CD4-positive, alpha-beta T cell treated with Interleukin-4 for 1 hour (primary cell): ENCODE measurements around the gene APCS.

ENCODE experiments used
- DNase-seq, 2 donors: peaks; one replicate each; pipeline ENCODE4 v3.0.0-alpha.2; 2020 to 2022

The APCS gene, protein sequence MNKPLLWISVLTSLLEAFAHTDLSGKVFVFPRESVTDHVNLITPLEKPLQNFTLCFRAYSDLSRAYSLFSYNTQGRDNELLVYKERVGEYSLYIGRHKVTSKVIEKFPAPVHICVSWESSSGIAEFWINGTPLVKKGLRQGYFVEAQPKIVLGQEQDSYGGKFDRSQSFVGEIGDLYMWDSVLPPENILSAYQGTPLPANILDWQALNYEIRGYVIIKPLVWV

DNA sequence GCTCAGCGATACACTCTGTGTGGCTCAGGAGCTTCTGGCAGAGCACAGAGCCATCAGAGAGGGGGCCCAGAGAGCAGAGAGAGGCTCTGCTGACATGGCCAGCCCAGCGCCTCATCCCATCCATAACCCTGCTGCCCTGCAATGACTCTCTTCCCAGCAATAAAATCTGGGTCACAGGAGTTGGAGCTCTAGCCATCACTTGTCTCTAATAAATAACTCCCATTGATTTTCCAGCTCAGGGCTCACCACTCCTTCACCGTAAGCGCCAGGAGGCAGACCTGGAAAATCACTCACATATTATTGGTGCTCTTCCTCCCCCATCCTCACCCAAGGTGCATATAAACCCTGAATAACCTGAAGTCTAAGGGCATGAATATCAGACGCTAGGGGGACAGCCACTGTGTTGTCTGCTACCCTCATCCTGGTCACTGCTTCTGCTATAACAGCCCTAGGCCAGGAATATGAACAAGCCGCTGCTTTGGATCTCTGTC is at the start of gene APCS:
TSS of gene APCS (plus strand) at position 366 of the 491 bp plus-strand sequence. CDS start at position 462, 96 bp downstream.
- no peak for DNase-seq

DNA sequence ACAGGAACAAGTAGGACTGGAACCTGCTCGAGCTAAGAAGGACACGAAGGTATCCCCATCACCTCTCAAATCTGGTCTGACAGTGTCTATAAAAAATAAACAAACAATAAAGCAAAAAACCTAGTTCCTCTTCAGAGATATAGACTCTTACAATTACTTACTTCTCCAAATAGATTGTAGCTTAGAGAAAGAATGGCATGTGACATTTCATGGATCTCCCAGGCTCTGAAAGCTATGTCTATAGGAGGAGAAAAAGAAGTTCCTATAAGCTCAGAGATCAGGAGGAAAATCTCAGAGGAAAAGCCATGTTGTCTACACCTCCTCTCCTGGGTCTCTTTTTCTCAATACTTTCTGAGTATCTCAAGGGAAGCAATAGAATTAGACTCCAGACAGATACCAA is 39.5 kb upstream of the APCS start:
- DNase-seq = no peak

DNA sequence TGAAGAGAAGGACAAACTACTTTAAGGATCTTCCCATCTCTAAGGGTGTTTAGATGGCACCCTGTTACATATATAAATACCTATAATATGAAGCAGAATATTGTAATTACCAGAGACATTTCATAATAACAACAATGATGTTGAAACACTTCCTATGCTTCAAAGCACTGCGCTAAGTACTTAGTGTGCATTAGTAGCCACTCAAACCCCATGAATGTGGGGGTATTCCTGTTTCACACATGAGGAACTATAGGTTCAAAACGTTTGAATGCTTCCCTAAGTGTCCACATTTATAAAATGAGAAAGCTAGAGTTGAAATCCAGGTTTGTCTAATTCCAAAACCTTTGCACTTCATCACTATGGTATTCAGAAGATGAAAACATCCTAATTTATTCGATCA is 33.4 kb upstream of the APCS start:
- DNase-seq = no peak

DNA sequence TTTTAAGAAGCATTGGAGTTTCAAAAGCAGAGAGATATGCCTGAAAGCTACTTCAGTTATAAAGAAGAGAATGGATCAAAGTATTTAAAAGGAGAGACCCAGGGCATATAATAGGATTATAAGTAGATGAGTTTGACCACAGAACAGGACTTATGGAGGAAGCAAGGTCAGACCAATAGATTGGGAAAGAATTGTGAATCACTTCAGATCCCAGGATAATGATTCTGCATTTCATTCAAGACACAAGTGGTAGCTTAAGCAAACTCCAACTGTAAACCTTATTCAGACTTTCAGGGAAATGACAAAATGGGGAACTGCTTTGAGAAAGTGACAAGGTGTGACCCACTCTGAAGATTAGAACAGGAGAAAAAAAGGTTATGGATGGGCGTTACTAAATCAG is 32.9 kb upstream of the APCS start:
- no peak for DNase-seq

DNA sequence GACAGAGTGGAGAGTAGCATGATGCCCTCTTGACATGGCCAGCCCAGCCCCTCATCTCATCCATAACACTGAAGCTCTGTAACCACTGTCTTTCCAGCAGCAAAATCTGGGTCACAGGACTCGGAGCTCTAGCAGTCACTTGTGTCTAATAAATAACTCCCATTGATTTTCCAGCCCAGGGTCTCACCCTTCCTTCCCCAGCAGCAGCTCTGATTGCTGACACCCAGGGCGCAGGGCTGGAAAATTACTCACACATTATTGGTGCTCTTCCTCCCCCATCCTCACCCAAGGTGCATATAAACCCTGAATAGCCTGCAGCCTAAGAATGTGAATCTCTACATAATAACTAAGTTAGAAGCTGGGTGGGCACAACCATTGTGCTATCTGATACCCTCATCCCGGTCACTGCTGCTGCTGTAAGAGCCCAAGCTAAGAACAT is 30.7 kb upstream of the APCS start:
- no peak for DNase-seq

DNA sequence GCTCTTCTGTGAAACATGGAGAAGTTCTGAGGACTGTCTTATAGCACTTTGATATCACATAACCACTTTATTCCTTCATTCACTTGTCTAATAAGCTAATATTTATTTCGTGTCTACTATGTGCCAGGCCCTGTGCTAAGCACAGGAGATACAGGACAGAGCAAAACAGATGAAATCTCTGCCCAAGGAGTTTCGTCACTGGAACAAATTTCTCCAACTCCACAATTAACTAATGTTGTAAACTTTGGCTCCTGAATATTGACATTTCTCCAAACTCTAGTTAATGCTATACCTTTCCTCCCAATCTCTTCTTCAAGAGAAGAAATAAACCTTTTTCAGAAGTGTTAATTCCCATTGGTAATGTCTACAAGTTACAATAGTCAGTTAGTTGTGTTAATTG is 27.0 kb upstream of the APCS start:
- no peak for DNase-seq

DNA sequence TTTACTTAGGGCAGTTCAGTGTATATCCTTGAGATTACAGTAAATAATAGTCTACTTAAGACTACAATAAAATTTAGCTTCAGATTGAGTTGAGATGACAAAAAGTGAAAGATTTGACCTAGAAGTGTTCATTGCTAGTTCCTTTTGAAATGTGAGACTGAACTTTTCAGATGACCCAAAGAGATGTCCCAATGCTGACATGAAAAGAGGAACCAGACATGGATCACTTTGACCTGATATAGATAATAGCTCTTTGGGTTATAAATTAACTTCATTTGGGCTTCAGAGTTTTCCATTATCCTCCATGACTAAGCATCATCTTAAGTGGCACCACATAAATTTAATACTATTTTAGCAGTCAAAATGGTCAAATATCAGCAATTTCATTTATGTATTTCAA is 26.1 kb upstream of the APCS start:
- no peak for DNase-seq

DNA sequence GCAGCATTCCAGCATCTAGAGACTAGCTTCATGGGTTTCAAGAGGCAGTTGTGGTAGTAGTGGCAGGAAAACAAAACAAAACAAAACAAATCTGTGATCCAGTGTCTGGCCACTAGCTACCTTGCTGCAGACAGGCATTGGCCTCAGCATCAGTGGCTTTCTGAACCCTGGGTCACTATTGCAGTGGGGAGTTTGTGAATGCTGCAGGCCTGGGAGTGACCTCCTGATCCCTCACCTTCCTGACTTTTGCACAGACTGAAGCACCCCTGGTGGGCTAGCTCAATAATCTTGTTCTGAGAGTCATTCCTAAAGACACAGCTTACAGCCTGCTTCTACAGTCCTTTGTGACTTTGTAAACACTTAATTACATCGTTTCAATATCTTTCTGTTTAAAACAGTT is 24.9 kb upstream of the APCS start:
- DNase-seq = no peak

DNA sequence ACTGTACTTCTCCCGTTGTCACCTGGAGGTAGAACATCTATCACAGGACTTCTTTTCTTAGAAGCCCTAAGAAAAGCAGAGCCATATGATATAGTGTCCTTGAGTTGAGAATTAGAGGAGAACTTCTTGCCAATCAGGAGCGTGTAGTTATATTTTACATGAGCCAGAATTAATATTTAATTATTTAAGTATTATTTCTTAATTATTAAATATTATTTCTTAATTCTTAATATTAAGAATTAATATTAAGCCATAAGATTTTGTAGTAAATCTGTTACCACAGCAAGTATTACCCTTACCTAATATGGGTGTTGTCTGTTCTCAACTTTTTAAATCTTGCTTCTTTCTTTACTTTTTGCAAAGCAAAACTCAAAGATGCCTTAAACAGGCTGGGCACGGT is 10.2 kb upstream of the APCS start:
- DNase-seq = no peak

DNA sequence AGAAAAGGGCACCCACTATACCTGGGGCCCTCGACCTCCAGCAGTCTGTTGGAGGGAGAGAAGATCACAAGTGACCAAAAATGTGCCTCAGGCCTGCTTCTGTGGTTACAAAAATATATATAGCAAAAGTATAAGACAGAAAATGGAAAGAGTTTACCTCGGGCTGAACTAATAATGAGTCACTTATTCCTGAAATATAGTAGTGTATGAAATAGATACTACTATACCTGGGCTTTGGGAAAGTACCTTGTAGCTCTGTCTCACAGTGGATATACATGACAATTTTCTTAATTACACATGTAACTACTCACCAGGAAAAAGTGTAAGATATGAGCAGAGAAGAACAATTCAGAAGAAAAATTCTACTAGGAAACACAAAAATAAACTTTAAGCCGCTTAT is 7.3 kb upstream of the APCS start:
- DNase-seq = no peak

DNA sequence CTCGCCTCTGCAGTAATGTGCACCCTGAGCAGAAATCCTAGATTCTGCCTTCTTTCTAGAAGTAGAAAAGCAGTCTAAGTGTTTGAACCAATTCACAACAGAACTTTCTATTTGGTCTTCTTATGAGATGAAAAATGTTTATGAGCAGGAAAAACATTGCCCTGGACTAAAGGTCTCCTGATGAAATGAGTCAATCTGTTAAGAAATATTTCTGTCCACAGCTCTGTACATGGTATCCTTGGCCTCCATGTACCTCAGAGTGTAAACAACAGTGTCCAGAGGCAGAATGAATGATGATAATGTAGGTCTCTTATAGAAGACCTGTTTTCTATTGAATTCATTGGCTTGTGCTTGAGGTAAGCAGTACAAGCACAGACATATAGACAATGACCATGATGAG is 6.2 kb upstream of the APCS start:
- DNase-seq = no peak

DNA sequence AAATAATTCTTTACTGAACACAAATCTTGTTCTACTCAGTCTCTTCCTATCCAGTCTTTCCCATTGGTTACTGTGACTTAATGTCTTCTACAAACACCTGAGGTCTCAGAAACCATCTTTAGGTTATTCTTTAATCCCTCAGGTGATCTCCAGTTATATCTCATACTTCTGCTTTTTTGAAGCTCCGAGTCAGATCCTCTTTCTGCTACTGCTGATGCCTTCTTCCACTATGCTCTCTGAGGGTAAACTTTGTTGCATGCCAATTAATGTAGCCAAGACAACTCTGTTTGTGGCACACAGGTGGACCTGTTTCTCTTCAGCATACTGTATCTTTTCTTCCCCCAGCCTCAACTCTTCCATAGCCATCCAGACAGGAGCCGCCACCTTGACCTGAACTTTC is 3.1 kb upstream of the APCS start:
- DNase-seq = no peak

DNA sequence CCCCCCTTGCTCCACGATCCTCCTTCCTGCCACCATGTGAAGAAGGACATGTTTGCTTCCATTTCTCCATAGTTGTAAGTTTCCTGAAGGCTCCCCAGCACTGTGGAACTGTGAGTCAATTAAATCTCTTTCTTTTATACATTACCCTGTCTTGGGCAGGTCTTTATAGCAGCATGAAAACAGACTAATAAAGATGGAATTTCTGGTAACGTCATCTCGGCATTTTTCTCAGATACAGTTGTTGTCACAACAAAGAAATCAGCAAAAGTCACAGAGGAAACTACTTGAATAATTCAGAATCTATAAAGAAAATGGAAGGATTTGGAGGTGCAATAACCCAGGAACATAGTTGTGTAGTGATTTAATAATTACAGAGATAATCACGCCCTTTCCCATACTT is 4.4 kb downstream of the APCS start:
- DNase-seq = no peak

DNA sequence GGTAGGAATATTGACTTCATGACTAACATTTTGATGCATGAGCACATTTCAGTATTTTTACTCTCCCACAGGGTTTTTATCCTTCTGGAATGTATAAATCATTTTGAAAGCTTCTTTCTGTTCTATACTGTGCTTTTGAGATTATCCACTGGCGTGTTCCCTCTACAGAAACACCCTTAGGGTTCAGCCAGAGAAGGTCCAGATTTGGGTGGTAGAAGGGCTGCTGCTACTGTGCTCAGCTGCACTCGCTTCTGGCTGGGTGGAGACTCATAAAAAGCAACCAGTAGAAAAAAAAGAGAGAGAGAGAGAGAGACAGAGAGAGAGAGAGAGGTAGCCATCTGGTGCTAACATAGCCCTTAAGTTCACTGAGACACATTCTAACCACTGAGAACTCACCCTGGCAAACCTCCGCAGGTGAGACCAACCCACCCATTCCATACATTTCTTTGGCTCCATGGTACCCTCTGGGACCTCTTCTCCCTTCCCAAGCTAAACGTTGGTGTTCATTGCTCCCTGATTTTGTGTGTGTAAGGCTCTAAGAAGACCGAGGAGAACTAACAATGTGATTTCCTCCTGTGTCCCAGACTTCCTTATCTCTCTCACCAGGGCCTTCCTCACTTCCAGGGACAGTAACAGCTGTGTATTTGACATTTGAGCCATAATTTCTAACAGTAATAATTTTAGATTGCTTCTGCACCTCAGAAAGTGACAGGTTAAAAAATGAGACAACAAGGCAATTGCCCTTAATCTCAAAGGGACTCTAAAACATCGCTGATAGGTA is 7.2 kb downstream of the APCS start:
- no peak for DNase-seq

DNA sequence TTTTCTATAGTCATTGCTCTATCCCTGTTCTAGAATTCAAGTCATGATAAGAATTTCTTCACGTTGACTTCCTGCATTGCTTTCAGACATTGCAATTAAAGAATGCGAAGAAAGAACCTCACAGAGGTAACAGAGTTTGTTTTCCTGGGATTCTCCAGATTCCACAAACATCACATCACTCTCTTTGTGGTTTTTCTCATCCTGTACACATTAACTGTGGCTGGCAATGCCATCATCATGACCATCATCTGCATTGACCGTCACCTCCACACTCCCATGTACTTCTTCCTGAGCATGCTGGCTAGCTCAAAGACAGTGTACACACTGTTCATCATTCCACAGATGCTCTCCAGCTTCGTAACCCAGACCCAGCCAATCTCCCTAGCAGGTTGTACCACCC is 10.6 kb downstream of the APCS start:
- DNase-seq = no peak

DNA sequence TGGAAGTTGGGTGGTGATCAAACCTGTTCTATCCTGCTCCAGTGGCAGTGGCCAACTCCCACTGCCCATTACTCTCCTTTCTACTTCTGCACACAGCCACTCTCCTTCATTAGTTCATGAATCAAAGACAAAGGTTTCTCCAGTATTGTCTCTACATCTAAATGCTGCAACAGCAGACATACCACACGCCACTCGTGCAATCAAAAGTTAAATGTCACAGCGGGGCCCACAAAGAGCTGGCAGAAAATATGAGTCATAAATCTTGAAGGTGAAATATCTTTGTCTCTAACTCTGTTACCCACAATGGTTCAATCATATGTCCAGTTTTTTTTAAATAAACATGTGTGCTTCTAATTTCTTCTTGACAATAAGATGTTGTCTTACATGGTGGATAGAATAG is 13.3 kb downstream of the APCS start:
- no peak for DNase-seq

DNA sequence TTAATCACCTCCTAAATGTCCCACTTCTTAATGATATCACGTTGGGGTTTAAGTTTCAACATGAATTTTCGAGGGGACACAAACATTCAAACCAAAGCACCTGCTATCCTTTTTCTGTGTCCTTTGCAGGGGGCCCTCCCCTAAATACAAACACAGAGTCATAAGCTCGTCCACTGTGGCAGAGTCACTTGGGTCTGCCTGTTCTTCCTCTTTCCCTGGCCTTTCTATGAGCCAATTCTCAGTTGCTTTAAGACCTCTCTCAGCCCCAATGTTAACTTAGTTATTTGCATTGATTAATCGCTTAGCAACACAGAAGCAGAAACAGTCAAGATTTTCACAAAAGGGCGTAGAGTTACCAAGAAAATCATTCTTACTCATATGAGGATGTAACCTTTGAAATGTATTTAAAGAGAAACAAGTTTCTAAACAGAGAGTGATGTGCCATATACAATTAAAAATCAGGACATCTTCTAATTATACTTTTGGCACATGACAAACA is 14.9 kb downstream of the APCS start:
- DNase-seq = no peak

DNA sequence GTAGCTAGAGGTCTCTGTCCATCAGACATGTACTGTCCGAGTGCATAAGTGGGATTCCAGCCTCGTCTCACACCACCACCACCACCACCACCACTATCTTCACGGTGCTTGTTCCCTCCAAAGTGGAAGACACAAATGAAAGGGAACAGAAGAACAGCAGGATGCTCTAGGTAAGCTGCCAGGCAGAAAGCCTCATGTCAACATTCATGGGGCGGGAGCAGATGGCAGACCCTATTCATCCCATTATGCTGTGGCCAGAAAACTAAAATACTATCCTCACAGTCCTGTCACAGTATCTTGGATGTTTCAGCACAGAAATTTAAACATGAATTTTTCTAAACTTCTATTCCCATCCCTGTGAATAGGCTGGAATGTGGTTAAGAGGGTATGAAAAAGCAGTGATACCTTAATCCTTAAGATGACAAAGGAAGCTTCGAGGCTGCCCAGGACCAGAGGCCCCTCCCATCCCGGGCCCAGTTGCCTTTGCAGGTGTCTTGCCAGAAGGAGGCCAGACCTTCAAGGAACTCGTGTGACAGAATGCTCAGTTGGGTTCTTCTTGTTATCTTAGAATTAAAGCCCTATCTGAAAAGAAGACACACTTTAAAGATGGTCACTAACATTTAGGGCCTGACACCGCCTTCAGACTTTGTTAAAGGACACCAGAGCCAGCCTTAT is 24.7 kb downstream of the APCS start:
- DNase-seq = no peak

DNA sequence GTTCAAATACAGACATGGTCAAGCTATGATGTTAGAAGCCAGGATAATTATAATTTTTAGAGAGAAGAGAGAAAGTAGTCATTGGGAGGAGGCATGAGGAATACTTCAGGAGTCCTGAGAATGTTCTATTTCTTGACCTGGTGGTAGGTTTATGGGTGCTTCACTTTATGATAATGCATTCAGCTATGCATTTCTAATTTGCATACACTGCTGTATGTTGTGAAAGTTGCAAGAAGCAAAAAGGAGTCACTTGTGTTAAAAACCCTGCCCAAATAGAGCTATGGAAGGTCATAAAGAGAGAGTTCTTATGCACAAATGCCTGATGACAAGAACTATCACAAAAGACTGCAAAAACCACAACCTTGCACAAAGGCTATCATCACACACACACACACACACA is 45.3 kb downstream of the APCS start:
- DNase-seq = no peak
